IMR-90 (cell line): ENCODE measurements around the gene CD93. TPM values are rescaled to one million over a fixed set of nuclear protein-coding genes. Genes with fewer than 3 reads are reported as not detected.

ENCODE experiments used
- ATAC-seq: fragments of 200-7000 bp; cut with Tn5 transposase; 2 replicates; pipeline ENCODE4 v1.9.1; 2020; ENCODE audit warnings: low read depth, mild to moderate bottlenecking, moderate library complexity
- BruUV-seq: library from RNA; stranded (reverse); fragments of 400-500 nt; replicated peaks from 2 replicates; lab custom pipeline; 2021; lab: Mats Ljungman, UMichigan
- CTCF ChIA-PET: fragments of 300-600 bp; formaldehyde crosslinking; extraction: SDS; loops from one replicate; lab custom pipeline; 2021; ENCODE audit warnings: antibody characterized with exemption; lab: Yijun Ruan, JAX
- POLR2A ChIA-PET: fragments of 300-600 bp; sonication (Branson Sonifier 250); formaldehyde crosslinking; loops from one replicate; lab custom pipeline; 2022; ENCODE audit warnings: antibody characterized with exemption; ENCODE audit not compliant: unreplicated experiment; lab: Charles Lee
- DNase-seq: peaks from one replicate; pipeline ENCODE4 v3.0.0; 2013
- H2AFZ ChIP-seq: replicated peaks from 2 replicates; pipeline ENCODE3; 2013; ENCODE audit warnings: low read length, mild to moderate bottlenecking; ENCODE audit not compliant: poor library complexity
- H2AK5ac ChIP-seq: 2 replicates; pipeline ENCODE4 v1.6.1; 2013; ENCODE audit warnings: low read depth, low read length, inconsistent platforms
- H2AK9ac ChIP-seq: replicated peaks from 2 replicates; pipeline ENCODE3; 2013; ENCODE audit warnings: mild to moderate bottlenecking, low read depth, low read length, moderate library complexity; ENCODE audit not compliant: poor library complexity
- H2BK120ac ChIP-seq: 2 replicates; pipeline ENCODE4 v1.6.1; 2013; ENCODE audit warnings: low read depth, low read length, inconsistent platforms
- H2BK15ac ChIP-seq: 3 replicates; pipeline ENCODE4 v1.6.1; 2013; ENCODE audit warnings: low read depth, low read length, inconsistent platforms
- H2BK20ac ChIP-seq: 2 replicates; pipeline ENCODE4 v1.6.1; 2013; ENCODE audit warnings: low read depth, mild to moderate bottlenecking, inconsistent platforms, low read length, moderate library complexity
- H2BK5ac ChIP-seq: 2 replicates; pipeline ENCODE4 v1.6.1; 2013; ENCODE audit warnings: mild to moderate bottlenecking, low read depth, low read length, inconsistent platforms; ENCODE audit not compliant: poor library complexity, severe bottlenecking
- H3K14ac ChIP-seq: replicated peaks from 2 replicates; pipeline ENCODE4 v1.6.1; 2013; ENCODE audit warnings: low read depth, low read length, inconsistent platforms
- H3K18ac ChIP-seq: 2 replicates; pipeline ENCODE4 v1.6.1; 2013; ENCODE audit warnings: low read depth, low read length, control low read depth
- H3K23ac ChIP-seq: 2 replicates; pipeline ENCODE4 v1.6.1; 2013; ENCODE audit warnings: low read depth, low read length, inconsistent platforms
- H3K27ac ChIP-seq: 2 replicates; pipeline ENCODE4 v1.5.1; 2013; ENCODE audit warnings: mild to moderate bottlenecking, control low read depth, low read length; ENCODE audit not compliant: insufficient read depth
- H3K27me3 ChIP-seq: 2 replicates; pipeline ENCODE4 v1.6.1; 2013; ENCODE audit warnings: low read length; ENCODE audit not compliant: control insufficient read depth, insufficient read depth
- H3K36me3 ChIP-seq: 2 replicates; pipeline ENCODE4 v1.6.1; 2013; ENCODE audit warnings: low read length, mixed read lengths; ENCODE audit not compliant: control insufficient read depth, insufficient read depth
- H3K4ac ChIP-seq: 2 replicates; pipeline ENCODE4 v1.6.1; 2013; ENCODE audit warnings: low read depth, low read length, inconsistent platforms
- H3K4me1 ChIP-seq: 2 replicates; pipeline ENCODE4 v1.6.1; 2013; ENCODE audit warnings: low read length, mixed read lengths; ENCODE audit not compliant: control insufficient read depth, insufficient read depth
- H3K4me2 ChIP-seq: 2 replicates; pipeline ENCODE4 v1.6.1; 2013; ENCODE audit warnings: low read depth, mild to moderate bottlenecking, control low read depth, low read length, moderate library complexity
- H3K4me3 ChIP-seq: 2 replicates; pipeline ENCODE4 v1.5.1; 2013; ENCODE audit warnings: low read depth, mild to moderate bottlenecking, control low read depth, low read length, moderate library complexity; ENCODE audit not compliant: insufficient read depth
- H3K56ac ChIP-seq: 2 replicates; pipeline ENCODE4 v1.6.1; 2013; ENCODE audit warnings: low read length, inconsistent platforms; ENCODE audit not compliant: insufficient read depth; ENCODE audit errors: extremely low read depth
- H3K79me1 ChIP-seq, 2 experiments: 2 replicates each; pipeline ENCODE4 v1.6.1; 2013; ENCODE audit warnings: low read length in 2 of 2, inconsistent platforms in 1 of 2, low read depth in 1 of 2
- H3K9ac ChIP-seq: 2 replicates; pipeline ENCODE4 v1.6.1; 2013; ENCODE audit warnings: low read depth, low read length, control low read depth
- H3K9me1 ChIP-seq: 2 replicates; pipeline ENCODE4 v1.6.1; 2013; ENCODE audit warnings: low read length, inconsistent platforms; ENCODE audit not compliant: insufficient read depth
- H3K9me3 ChIP-seq: 2 replicates; pipeline ENCODE4 v1.6.1; 2013; ENCODE audit warnings: low read length; ENCODE audit not compliant: control insufficient read depth, insufficient read depth
- H4K20me1 ChIP-seq: 2 replicates; pipeline ENCODE4 v1.6.1; 2013; ENCODE audit warnings: low read length, inconsistent platforms; ENCODE audit not compliant: insufficient read depth
- H4K5ac ChIP-seq: 2 replicates; pipeline ENCODE4 v1.6.1; 2013; ENCODE audit warnings: mild to moderate bottlenecking, low read depth, low read length, control low read depth
- H4K8ac ChIP-seq, 2 experiments: 2 replicates each; pipeline ENCODE4 v1.6.1; 2013; ENCODE audit warnings: low read depth in 2 of 2, low read length in 2 of 2, control low read depth in 1 of 2, inconsistent platforms in 1 of 2
- H4K91ac ChIP-seq: 2 replicates; pipeline ENCODE4 v1.6.1; 2013; ENCODE audit warnings: low read depth, low read length, inconsistent platforms; ENCODE audit not compliant: insufficient read depth
- BHLHE40 ChIP-seq: fragments of 150-350 bp; IDR thresholded peaks from 2 replicates; pipeline ENCODE4 v1.6.1; 2016; ENCODE audit warnings: mild to moderate bottlenecking, low read depth, low read length
- MXI1 ChIP-seq: IDR thresholded peaks from 2 replicates; pipeline ENCODE4 v1.6.1; 2012; ENCODE audit warnings: low read depth, mild to moderate bottlenecking, low read length, moderate library complexity, borderline replicate concordance
- RAD21 ChIP-seq: IDR thresholded peaks from 2 replicates; pipeline ENCODE4 v1.6.1; 2012; ENCODE audit warnings: low read length, improper control_type of control experiment
- RFX5 ChIP-seq: IDR thresholded peaks from 2 replicates; pipeline ENCODE4 v1.8.0; 2012; ENCODE audit warnings: low read depth, mild to moderate bottlenecking, low read length, moderate library complexity
- SMC3 ChIP-seq: fragments of 150-350 bp; IDR thresholded peaks from 2 replicates; pipeline ENCODE4 v1.6.1; 2016; ENCODE audit warnings: low read depth, mild to moderate bottlenecking, antibody characterized with exemption, low read length, moderate library complexity
- WGBS, 2 experiments: methylation state at CpG; one replicate each; pipeline versions ENCODE4 v1.1.5 to v1.1.7; 2013; ENCODE audit warnings: missing lambda C conversion rate in 2 of 2; ENCODE audit not compliant: insufficient read length in 1 of 2; ENCODE audit errors: extremely low coverage in 2 of 2; 5-methylcytosine and 5-hydroxymethylcytosine counted together
- dilution Hi-C: fragments of 300-500 bp; cut with HindIII; formaldehyde crosslinking; loops from one replicate; pipeline ENCODE4 v1.14.3; 2018; ENCODE audit warnings: low sequenced_read_pairs; ENCODE audit not compliant: unreplicated experiment
- in situ Hi-C: fragments of 300-500 bp; cut with MboI; formaldehyde crosslinking; loops from 3 replicates; pipeline ENCODE4 v1.14.3; 2019; ENCODE audit warnings: low sequenced_read_pairs, inconsistent platforms, mixed read lengths
- intact Hi-C: fragments of 100-400 bp; cut with micrococcal nuclease; formaldehyde crosslinking; loops from 2 replicates; pipeline ENCODE4 v1.10.0; 2022
- polyA plus RNA-seq, 3 experiments: library from polyadenylated mRNA; depleted of rRNA; stranded (reverse); fragments of >200 nt; gene quantifications; 2 replicates each; pipeline ENCODE4 v1.2.3, GENCODE V29; 2012; ENCODE audit warnings: low replicate concordance in 1 of 3
- total RNA-seq: library from RNA; depleted of rRNA; stranded (reverse); fragments of >200 nt; gene quantifications from 2 replicates; pipeline ENCODE4 v1.2.3, GENCODE V29; 2012
- TF ChIP-seq, protein P1 (sequence below): conservative IDR thresholded peaks from 2 replicates; pipeline ENCODE4 v1.5.1; 2012; ENCODE audit warnings: mild to moderate bottlenecking, low read depth, low read length, improper control_type of control experiment
- TF ChIP-seq, protein P2 (sequence below): fragments of 150-350 bp; IDR thresholded peaks from 2 replicates; pipeline ENCODE4 v1.6.1; 2017; ENCODE audit warnings: mild to moderate bottlenecking, antibody characterized with exemption, low read length, low read depth
- TF ChIP-seq, protein P3 (sequence below): fragments of 150-350 bp; IDR thresholded peaks from 2 replicates; pipeline ENCODE4 v1.6.1; 2016; ENCODE audit warnings: low read depth, mild to moderate bottlenecking, low read length, moderate library complexity, borderline replicate concordance

The CD93 gene
- total and polyA plus RNA-seq, 2 of the 4 experiments (the other 2 are of a cell fraction): under 0.01 to 0.02 TPM

GRCh38 chr20:23059846-23060245, 26.3 kb downstream of the CD93 start:
- intact Hi-C loops: loop anchor here (5.0 kb wide), 1 partner anchor 177 kb away; no protein-coding TSS in a partner anchor
- no peak overlapping the region for H3K4me3 ChIP-seq
- no peak overlapping the region for H3K56ac ChIP-seq
- no peak overlapping the region for H3K4me2 ChIP-seq
- BruUV-seq: no TSS peak
- no peak overlapping the region for H2BK120ac ChIP-seq
- H4K20me1 ChIP-seq: no peaks in the 10 kb centered on the region
- no peaks in the 10 kb centered on the region for H3K79me1 ChIP-seq
- H4K8ac ChIP-seq: no peak overlapping the region
- H2BK15ac ChIP-seq: no peak overlapping the region
- H3K9me3 ChIP-seq: no peaks in the 10 kb centered on the region
- no peak overlapping the region for H3K9ac ChIP-seq
- dilution Hi-C loops: no loop called here
- H2BK5ac ChIP-seq: no peak overlapping the region
- DNase-seq (no peak), ATAC-seq (no peak)
- H3K23ac ChIP-seq: no peak overlapping the region
- no peak overlapping the region for H4K91ac ChIP-seq
- POLR2A ChIA-PET: no interaction called here
- WGBS, 2 experiments: no CpG with 5 or more reads among the region's 3 CpGs
- H2AK5ac ChIP-seq: no peak overlapping the region
- H2AFZ ChIP-seq: no peak overlapping the region
- H2BK20ac ChIP-seq: no peak overlapping the region
- H3K9me1 ChIP-seq: 0 out of 2 replicates have a peak, but pooled peaks cover 2% of the 10 kb centered on the region
- no peak overlapping the region for H3K14ac ChIP-seq
- TF ChIP-seq RFX5 (no peak), MXI1 (no peak), RAD21 (no peak), SMC3 (no peak), BHLHE40 (no peak)
- TF ChIP-seq, protein P1, sequence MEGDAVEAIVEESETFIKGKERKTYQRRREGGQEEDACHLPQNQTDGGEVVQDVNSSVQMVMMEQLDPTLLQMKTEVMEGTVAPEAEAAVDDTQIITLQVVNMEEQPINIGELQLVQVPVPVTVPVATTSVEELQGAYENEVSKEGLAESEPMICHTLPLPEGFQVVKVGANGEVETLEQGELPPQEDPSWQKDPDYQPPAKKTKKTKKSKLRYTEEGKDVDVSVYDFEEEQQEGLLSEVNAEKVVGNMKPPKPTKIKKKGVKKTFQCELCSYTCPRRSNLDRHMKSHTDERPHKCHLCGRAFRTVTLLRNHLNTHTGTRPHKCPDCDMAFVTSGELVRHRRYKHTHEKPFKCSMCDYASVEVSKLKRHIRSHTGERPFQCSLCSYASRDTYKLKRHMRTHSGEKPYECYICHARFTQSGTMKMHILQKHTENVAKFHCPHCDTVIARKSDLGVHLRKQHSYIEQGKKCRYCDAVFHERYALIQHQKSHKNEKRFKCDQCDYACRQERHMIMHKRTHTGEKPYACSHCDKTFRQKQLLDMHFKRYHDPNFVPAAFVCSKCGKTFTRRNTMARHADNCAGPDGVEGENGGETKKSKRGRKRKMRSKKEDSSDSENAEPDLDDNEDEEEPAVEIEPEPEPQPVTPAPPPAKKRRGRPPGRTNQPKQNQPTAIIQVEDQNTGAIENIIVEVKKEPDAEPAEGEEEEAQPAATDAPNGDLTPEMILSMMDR: no peak
- TF ChIP-seq, protein P2, sequence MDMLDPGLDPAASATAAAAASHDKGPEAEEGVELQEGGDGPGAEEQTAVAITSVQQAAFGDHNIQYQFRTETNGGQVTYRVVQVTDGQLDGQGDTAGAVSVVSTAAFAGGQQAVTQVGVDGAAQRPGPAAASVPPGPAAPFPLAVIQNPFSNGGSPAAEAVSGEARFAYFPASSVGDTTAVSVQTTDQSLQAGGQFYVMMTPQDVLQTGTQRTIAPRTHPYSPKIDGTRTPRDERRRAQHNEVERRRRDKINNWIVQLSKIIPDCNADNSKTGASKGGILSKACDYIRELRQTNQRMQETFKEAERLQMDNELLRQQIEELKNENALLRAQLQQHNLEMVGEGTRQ: no peak
- TF ChIP-seq, protein P3, sequence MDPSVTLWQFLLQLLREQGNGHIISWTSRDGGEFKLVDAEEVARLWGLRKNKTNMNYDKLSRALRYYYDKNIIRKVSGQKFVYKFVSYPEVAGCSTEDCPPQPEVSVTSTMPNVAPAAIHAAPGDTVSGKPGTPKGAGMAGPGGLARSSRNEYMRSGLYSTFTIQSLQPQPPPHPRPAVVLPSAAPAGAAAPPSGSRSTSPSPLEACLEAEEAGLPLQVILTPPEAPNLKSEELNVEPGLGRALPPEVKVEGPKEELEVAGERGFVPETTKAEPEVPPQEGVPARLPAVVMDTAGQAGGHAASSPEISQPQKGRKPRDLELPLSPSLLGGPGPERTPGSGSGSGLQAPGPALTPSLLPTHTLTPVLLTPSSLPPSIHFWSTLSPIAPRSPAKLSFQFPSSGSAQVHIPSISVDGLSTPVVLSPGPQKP: no peak
- no peak overlapping the region for H2AK9ac ChIP-seq
- no peak overlapping the region for H3K18ac ChIP-seq
- H4K5ac ChIP-seq: no peak overlapping the region
- peaks cover 10% of the 10 kb centered on the region; the same call in 1 of the 2 replicates for H3K4me1 ChIP-seq
- H3K4ac ChIP-seq: no peak overlapping the region
- H3K36me3 ChIP-seq: no peaks in the 10 kb centered on the region
- H3K27me3 ChIP-seq: peaks cover 15% of the 10 kb centered on the region
- no peak overlapping the region for H3K27ac ChIP-seq
- CTCF ChIA-PET: no interaction called here
- in situ Hi-C loops: loop anchor here (10.0 kb wide), 1 partner anchor 285 kb away; no protein-coding TSS in a partner anchor
